A673 (cell line): ENCODE measurements around the gene FASTKD3. TPM values are rescaled to one million over a fixed set of nuclear protein-coding genes. Genes with fewer than 3 reads are reported as not detected.

ENCODE experiments used
- BruUV-seq: library from RNA; stranded (reverse); fragments of 400-500 nt; replicated peaks from 2 replicates; lab custom pipeline; 2021; lab: Mats Ljungman, UMichigan
- CTCF ChIA-PET: fragments of 300-600 bp; sonication (Branson Sonifier 250); formaldehyde crosslinking; loops from one replicate; lab custom pipeline; 2022; ENCODE audit warnings: antibody characterized with exemption; lab: Charles Lee
- POLR2A ChIA-PET: fragments of 300-600 bp; sonication (Branson Sonifier 250); formaldehyde crosslinking; loops from one replicate; lab custom pipeline; 2022; ENCODE audit warnings: antibody characterized with exemption; ENCODE audit not compliant: low non-redundant PET; lab: Charles Lee
- DNase-seq: peaks from one replicate; pipeline ENCODE4 v3.0.0-alpha.2; 2015; ENCODE audit warnings: low spot score
- H3K27ac ChIP-seq: fragments of 200-600 bp; sonication (generic); 2 replicates; pipeline ENCODE4 v1.5.1; 2016; ENCODE audit warnings: mixed run types, low read depth, mild to moderate bottlenecking, mixed read lengths, antibody characterized with exemption, low read length; ENCODE audit not compliant: poor library complexity, severe bottlenecking
- H3K27me3 ChIP-seq: fragments of 200-600 bp; sonication (generic); replicated peaks from 2 replicates; pipeline ENCODE4 v1.6.1; 2017; ENCODE audit warnings: mixed run types, low read depth, mild to moderate bottlenecking, mixed read lengths, antibody characterized with exemption, low read length; ENCODE audit not compliant: insufficient read depth, poor library complexity
- H3K36me3 ChIP-seq: fragments of 200-600 bp; sonication (generic); 2 replicates; pipeline ENCODE4 v1.6.1; 2016; ENCODE audit warnings: mixed run types, mild to moderate bottlenecking, mixed read lengths, antibody characterized with exemption, low read length; ENCODE audit not compliant: insufficient read depth, poor library complexity, severe bottlenecking
- H3K4me1 ChIP-seq: fragments of 200-600 bp; sonication (generic); 2 replicates; pipeline ENCODE4 v1.6.1; 2017; ENCODE audit warnings: mixed run types, mild to moderate bottlenecking, mixed read lengths, antibody characterized with exemption, low read length; ENCODE audit not compliant: insufficient read depth, poor library complexity, severe bottlenecking
- H3K4me3 ChIP-seq: fragments of 200-600 bp; sonication (generic); 2 replicates; pipeline ENCODE4 v1.5.1; 2016; ENCODE audit warnings: low read depth, mixed run types, mild to moderate bottlenecking, mixed read lengths, low read length; ENCODE audit not compliant: poor library complexity, severe bottlenecking
- H3K9me3 ChIP-seq: fragments of 200-600 bp; sonication (generic); 2 replicates; pipeline ENCODE4 v1.6.1; 2016; ENCODE audit warnings: mixed run types, low read depth, mild to moderate bottlenecking, mixed read lengths, antibody characterized with exemption, low read length; ENCODE audit not compliant: poor library complexity, severe bottlenecking
- EZH2 ChIP-seq: fragments of 200-600 bp; sonication (generic); IDR thresholded peaks from 2 replicates; pipeline ENCODE4 v1.6.1; 2017; ENCODE audit warnings: borderline replicate concordance, low read depth, mild to moderate bottlenecking, mixed read lengths, antibody characterized with exemption, low read length; ENCODE audit not compliant: poor library complexity, severe bottlenecking
- intact Hi-C: fragments of 100-400 bp; cut with micrococcal nuclease; formaldehyde crosslinking; loops from one replicate; pipeline ENCODE4 v1.10.0; 2022; ENCODE audit not compliant: unreplicated experiment
- total RNA-seq: library from RNA; stranded (reverse); gene quantifications from 2 replicates; pipeline ENCODE4 v1.2.3, GENCODE V29; 2021
- TF ChIP-seq, protein P1 (sequence below): fragments of 300-800, 200-600 bp; sonication (generic); conservative IDR thresholded peaks from 2 replicates; pipeline ENCODE4 v1.5.1; 2017; ENCODE audit warnings: low read depth, mild to moderate bottlenecking, antibody characterized with exemption, low read length, moderate library complexity, mixed read lengths

Gene FASTKD3
- total RNA-seq, 1 experiment from 2014 or later: 16.8 TPM

- Histone ChIP-seq H3K27me3 (no peaks in the 10 kb centered on the region), H3K9me3 (no peaks in the 10 kb centered on the region), H3K4me1 (peaks cover 15% of the 10 kb centered on the region), H3K4me3 (peak overlapping the region; percentile 95), H3K27ac (peak overlapping the region; percentile 95), H3K36me3 (peaks cover 19% of the 10 kb centered on the region)
- CTCF ChIA-PET: no interaction called here
- intact Hi-C loops: loop anchor here (10.0 kb wide), 1 partner anchor 1095 kb away; no protein-coding TSS in a partner anchor
- POLR2A ChIA-PET: no interaction called here
- TF ChIP-seq, protein P1, sequence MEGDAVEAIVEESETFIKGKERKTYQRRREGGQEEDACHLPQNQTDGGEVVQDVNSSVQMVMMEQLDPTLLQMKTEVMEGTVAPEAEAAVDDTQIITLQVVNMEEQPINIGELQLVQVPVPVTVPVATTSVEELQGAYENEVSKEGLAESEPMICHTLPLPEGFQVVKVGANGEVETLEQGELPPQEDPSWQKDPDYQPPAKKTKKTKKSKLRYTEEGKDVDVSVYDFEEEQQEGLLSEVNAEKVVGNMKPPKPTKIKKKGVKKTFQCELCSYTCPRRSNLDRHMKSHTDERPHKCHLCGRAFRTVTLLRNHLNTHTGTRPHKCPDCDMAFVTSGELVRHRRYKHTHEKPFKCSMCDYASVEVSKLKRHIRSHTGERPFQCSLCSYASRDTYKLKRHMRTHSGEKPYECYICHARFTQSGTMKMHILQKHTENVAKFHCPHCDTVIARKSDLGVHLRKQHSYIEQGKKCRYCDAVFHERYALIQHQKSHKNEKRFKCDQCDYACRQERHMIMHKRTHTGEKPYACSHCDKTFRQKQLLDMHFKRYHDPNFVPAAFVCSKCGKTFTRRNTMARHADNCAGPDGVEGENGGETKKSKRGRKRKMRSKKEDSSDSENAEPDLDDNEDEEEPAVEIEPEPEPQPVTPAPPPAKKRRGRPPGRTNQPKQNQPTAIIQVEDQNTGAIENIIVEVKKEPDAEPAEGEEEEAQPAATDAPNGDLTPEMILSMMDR: no peak
- no peak for TF ChIP-seq EZH2
- DNase-seq: peak; percentile 14
- no TSS peak for BruUV-seq
These were observed 774 bp upstream of the FASTKD3 start for GRCh38 chr5:7869474-7870136.

GRCh38 chr5:7868427-7868772 is 431 bp downstream of the FASTKD3 start:
- CTCF ChIA-PET: no interaction called here

DNA sequence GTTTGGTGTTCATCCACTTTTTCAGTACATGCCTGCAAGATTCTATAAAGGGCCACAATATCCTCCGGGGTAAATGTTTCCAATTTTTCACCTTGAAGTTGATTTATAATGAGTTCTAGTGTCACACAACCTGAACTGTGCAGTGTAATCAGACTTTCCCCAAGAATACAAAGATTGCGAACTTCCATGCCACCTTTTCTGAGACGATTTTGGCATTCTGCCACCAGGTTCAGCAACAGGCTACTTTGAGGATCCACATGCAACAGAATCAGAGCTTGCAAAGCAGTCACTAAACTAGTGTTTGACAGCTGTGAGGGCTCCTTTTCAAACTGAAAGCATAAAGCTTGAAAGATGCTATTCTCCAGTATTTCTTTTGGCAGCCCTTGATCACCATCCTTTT is 1.6 kb downstream of the FASTKD3 start:
- CTCF ChIA-PET: no interaction called here
- peaks cover 31% of the 10 kb centered on the region for H3K36me3 ChIP-seq
- BruUV-seq: no TSS peak
- DNase-seq: no peak
- POLR2A ChIA-PET: no interaction called here
- no peaks in the 10 kb centered on the region for H3K27me3 ChIP-seq
- peak overlapping the region; percentile 95 for H3K4me3 ChIP-seq
- intact Hi-C loops: no loop called here
- no peaks in the 10 kb centered on the region for H3K9me3 ChIP-seq
- TF ChIP-seq, protein P1: no peak
- no peak for TF ChIP-seq EZH2
- H3K27ac ChIP-seq: no peak overlapping the region
- H3K4me1 ChIP-seq: peaks cover 15% of the 10 kb centered on the region

More at GRCh38 chr5:7868427-7868772, 431 bp downstream of the FASTKD3 start:
- Histone ChIP-seq H3K27me3 (no peaks in the 10 kb centered on the region), H3K4me1 (peaks cover 15% of the 10 kb centered on the region), H3K4me3 (peak overlapping the region; percentile 95), H3K9me3 (no peaks in the 10 kb centered on the region), H3K36me3 (peaks cover 24% of the 10 kb centered on the region), H3K27ac (peak overlapping the region; percentile 95)
- intact Hi-C loops: no loop called here
- DNase-seq: no peak
- POLR2A ChIA-PET: no interaction called here
- BruUV-seq: no TSS peak
- TF ChIP-seq EZH2: no peak
- TF ChIP-seq, protein P1: no peak
